Suppressor macrophage (primary cell): ENCODE results near the gene C9.
"Not testable (repeated sequence)": the region's sequence is repeated elsewhere in the genome, so short reads cannot be mapped to it uniquely, and the experiment has no call there.

Source experiments
- DNase-seq, 4 experiments: peaks; one replicate each; pipeline ENCODE4 v3.0.0-alpha.2; 2020 to 2022

C9 gene

GRCh38 chr5:39323542-39323941 lies 40.8 kb downstream of the C9 start:
- DNase-seq: no peak

DNA sequence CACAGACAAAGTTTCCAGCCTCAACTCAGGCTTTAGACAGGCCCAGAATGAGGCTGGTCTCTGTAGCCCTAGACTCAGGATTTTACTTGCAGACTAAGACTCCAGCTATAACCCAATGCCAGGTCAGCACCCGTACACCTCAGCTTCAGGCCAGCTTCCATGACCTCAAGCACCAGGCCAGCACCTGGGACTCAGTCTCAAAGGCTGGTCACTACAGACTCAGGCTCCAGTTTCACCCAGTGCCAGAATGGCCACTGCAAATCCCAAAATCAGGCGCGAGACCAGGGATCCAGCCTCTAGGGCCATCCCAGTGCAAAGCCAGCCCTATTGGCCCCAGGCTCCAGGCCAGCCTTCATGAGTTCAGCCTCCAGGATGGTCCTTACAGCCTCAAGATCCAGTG lies 44.9 kb downstream of the C9 start:
- no peak for DNase-seq

GRCh38 chr5:39316464-39316863 lies 47.8 kb downstream of the C9 start:
- DNase-seq: not testable (repeated sequence)

DNA sequence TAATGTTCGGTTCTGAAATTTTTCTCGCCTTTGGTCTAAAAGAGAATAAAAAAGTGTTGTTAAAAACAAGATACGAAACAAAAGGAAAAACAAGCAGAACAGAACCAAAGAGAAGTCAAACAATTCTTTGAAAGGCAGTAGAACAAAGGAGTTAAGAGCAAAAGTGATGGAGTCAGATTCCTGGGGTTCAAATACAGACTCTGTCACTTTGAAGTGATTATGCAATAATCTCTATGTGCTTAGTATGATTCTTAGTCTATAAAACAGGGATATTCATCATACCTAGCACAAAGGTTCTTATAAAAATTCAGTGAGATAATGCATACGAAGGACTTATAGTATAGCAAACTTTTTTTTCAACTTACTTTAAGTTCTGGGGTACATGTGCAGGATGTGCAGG lies 48.3 kb downstream of the C9 start:
- no peak for DNase-seq

GRCh38 chr5:39314591-39314990 lies 49.7 kb downstream of the C9 start:
- no peak for DNase-seq

DNA sequence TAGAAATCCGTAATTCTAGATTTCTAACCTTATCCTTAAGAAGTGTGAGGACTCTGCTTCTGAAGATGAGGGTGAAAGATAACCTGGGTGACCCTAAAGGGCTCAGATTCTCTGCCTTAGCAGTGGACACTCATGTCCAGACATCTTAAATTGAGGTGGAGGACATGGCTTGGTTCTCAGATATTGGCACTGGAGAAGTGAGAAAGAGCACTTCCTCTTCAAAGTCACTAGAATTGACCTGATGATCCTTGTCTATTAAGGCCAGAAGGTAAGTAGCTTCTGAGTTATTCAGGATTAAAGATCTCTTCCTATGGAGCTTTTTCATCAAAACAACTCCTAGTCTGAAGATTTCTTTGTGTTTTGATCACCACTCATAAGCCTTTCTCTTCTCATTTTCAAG lies 54.8 kb downstream of the C9 start:
- peak in 1 of 4 experiments; percentile 20 for DNase-seq

DNA sequence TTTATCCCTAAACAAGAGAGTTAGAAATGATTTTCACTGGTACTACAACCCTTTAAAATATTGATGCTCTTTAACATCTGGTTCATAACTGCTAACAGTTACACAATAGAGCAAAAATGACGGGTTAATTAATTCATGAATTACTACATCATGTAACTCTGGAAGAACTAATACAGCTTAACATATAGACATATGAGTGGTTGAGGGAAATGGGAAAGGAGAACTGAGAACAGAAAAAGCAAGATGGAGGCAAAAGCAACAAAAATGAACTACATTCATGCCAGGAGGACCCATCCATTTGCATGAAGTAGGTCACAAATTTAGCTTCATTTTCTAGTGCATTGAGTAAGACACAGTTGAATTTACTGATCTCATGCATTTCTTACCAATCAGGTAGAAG lies 61.8 kb downstream of the C9 start:
- DNase-seq: peak in 3 of 4 experiments; percentile 7 to 48 (median 29)

DNA sequence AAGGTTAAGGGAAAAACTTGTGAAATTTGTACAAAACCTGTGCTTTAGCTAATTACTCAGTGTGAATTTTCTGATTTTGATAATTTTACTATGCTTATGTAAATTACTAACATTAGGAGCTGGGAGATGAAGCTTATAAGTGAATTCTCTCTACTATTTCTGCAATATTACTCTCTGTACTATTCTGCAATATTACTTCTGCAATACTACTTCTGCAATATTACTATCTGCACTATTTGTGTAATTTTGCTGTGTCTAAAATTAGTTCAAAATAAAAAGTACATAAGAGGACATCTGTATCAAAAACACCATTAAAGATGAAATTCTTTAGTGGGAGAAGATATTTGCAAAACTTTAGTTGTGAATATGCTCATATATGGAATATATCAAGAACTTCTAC lies 62.9 kb downstream of the C9 start:
- peak in 2 of 4 experiments; percentile 40 to 66 for DNase-seq

GRCh38 chr5:39299962-39300361 lies 64.3 kb downstream of the C9 start:
- no peak for DNase-seq

GRCh38 chr5:39294736-39295135 lies 69.6 kb downstream of the C9 start:
- no peak for DNase-seq

GRCh38 chr5:39284552-39284951 lies 79.7 kb downstream of the C9 start:
- DNase-seq: no peak

DNA sequence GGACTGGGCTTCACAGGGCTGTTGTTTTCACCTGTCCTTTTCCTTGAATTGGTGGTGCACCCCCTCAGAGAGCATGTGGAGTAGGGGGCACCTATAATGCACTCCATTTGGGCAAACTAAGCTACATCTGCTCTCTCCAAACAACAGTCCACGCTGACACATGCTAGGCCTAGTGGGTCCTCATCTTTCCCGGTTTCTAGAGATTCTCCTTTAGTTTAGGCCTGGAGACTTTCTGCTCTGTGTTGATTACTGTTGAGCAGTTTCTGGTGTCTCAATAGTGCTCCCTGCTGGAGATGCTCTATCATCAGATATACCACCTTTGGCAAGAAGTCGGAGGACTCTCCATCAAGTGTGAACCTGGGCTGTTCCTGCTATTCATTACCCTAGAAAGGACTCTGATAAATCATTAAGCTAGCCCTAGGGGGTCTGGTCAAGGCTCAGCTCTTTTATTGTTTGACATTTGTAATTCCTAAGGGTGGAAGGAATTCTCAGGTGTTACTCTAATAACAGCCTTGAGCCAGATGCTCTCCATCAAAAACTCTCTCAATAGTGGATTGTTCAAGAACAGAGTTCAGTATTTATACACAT lies 81.0 kb downstream of the C9 start:
- peak; percentile 80 to 91 (median 86) for DNase-seq

GRCh38 chr5:39282561-39282960 lies 81.7 kb downstream of the C9 start:
- DNase-seq: peak; percentile 48 to 72 (median 55)

- not testable (repeated sequence) for DNase-seq
Measured at GRCh38 chr5:39275865-39276264, 88.4 kb downstream of the C9 start.

DNA sequence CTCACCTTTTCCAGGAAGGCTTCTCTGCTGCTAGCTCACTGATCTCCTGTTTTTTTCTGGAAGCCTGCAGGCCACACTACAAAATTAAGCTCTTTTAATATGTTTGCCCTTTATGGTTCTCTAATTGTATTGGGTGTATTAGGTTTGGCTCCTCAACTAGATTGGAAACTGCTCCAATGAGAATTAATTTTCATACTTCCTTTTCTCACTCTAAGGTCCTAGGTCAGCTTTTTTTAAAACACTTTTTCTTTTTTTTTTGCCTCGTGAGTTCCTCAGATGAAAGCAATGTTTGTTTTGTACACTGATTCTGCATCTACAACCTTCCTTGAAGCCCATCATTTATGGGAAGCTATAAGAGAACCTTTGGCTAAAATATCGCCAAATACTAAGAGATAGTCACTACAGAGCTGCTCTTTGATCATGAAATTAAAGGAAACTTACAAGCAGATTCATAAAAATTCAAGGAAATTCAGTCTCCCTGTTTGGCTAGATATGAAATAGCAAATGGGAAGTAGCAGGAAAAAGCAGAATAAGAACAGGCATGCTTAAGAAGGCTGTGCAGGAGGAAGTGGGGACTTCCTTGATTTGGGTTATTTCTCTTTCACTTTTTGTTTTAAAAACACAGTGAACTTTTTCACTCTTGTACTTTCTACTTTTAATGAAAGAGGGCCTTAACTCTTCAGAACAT lies 89.8 kb downstream of the C9 start:
- peak; percentile 35 to 85 (median 68) for DNase-seq

GRCh38 chr5:39273314-39273954 lies 90.9 kb downstream of the C9 start:
- peak in 3 of 4 experiments; percentile 21 to 65 (median 59) for DNase-seq

- peak in 1 of 4 experiments; percentile 25 for DNase-seq
Measured at GRCh38 chr5:39272869-39273231, 91.4 kb downstream of the C9 start.

DNA sequence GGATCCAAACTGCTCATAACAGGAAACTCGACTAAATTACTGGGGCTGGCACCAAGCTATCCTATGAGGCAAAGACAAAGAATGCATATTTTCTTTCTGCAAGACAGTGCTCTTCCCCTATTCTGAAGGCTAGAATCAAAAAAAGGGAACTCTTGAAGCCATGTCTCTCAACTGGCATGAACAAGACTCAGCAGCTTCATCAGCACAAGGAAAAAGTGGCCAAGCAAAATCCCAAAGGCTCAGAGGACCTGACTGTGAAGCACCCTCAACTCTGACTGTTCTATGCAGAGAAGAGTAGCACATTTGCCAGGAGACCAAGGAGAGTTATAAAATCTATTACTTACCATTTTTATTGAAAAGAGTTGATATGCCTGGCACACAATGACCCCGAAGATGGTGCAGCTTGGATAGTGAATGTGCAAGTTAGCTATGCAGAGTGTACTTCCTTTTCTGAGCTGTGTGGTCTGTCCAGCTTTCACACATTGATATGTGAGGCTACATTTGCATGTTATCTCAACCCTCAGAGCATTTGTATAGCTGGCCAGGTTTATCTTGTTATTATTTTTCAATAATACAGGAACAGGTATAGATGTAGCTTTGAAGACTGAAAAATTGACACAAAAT lies 94.0 kb downstream of the C9 start:
- peak; percentile 62 to 88 (median 80) for DNase-seq

DNA sequence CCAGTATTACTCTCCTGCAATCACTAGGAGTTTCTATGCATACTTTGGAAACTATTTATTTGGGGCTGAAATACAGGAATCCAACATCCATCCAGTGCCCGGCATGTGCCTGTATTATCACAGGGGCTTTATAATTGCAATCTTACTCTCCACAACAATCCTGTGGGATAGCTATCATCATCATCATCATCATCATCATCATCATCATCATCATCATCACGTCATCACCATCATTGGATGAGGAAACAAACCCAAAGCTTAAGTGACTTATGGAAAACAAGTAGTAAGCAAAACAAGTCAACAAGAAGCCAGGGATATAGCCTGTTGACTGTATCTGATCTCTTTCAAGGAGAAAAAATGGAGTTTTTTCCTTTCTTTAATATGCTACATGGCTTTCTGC lies 97.1 kb downstream of the C9 start:
- DNase-seq: no peak

GRCh38 chr5:39266442-39266841 lies 97.9 kb downstream of the C9 start:
- peak; percentile 41 to 70 (median 62) for DNase-seq

DNA sequence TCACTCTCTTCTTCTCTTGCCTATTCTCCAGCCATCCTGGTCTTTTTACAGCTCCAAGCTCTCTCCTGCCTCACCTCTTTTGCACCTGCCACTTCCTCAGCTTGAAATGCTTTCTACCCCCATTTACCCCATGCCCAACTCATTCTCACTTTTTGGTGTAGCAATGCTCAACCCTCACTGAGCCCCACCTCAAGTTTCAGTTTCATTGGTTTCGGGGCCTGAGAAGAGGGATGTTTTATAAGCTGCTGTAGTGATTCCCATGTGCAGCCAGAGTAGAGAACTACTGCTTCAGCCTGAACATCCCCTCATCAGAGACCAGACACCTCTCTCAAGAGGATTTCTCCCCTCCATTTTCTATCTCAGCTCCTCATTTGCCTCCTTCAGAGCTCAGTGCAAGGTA lies 99.8 kb downstream of the C9 start:
- DNase-seq: no peak

DNA sequence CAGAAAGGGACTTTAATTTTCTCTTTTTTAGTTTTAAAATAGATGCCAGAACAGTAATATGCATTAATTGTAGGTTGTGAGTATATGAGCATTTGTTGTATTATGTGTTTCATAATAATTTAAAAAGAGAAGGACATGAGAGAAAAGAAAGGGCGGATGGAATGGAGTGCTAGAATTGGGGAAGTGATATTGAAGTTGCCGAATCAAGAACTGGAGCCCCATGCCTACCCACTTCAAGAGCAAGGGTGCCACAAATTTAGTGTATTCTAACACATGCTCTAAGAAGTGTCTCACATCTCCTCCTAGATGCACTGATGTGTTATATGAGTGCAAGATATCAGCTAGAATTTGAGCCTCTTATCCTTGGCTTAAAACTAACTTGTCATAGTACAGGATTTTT lies 101.3 kb downstream of the C9 start:
- DNase-seq: peak; percentile 57 to 82 (median 73)

DNA sequence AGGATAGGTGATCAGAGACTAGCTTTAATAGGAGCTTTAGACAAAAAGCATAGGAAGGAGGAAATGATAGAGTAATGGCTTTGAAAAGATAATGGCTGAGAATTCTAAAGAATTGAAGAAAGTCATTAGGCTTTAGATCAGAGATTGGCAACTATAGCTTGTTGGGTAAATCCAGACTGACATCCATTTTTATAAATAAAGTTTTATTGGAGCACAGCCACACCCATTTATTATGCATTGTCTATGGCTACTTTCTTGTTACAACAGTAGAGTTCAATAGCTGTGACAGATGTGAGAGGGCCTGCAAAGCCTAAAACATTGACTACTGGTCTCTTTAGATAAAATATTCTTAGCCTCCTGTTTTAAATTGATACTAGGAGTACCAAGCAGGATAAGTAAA lies 104.2 kb downstream of the C9 start:
- DNase-seq: no peak

DNA sequence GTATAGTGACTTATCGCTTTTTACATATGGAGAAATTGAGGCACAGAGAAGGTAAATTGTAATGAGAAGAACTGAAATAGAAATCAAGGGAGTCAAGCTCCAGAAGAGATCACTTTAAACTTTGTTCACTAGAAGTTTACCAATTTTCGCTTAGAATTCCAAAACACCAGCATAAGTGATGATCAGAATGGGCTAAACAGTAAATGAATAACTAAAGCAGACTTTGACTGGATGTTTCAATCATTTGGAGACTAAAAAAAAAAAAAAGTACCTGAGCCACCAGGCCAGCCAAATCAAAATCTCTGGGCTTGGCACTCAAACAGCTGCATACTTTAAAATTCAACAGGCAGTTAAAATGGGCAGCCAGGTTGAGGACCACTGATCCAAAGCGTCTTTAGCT lies 106.7 kb downstream of the C9 start:
- DNase-seq: no peak
